ENCODE measurements around the gene KCNQ1. TPM values are rescaled to one million over a fixed set of nuclear protein-coding genes. Genes with fewer than 3 reads are reported as not detected.

KCNQ1 gene
- total and polyA plus RNA-seq, 2 of the 13 experiments (the other 11 are each of a cell fraction or from before 2014, with no cell fraction given), result 0.02 to 0.08 TPM

GRCh38 chr11:2728128-2728662 lies 283.4 kb downstream of the KCNQ1 start (continued):
- TF ChIP-seq CENPBD1 (CRISPR knock-in tag; IDR thresholded peaks at IDR 0.05; ENCODE audit: borderline replicate concordance, low read depth) (no peak), NR2C2 (CRISPR knock-in tag; IDR thresholded peaks at IDR 0.05; ENCODE audit: borderline replicate concordance) (no peak), STAG1 (CRISPR knock-in tag; IDR thresholded peaks at IDR 0.05) (no peak), ZNF225 (CRISPR knock-in tag; IDR thresholded peaks at IDR 0.05) (no peak), BHLHE40 (IDR thresholded peaks at IDR 0.05; ENCODE audit: low read length) (no peak), ZNF740 (CRISPR knock-in tag; IDR thresholded peaks at IDR 0.05) (no peak), SP1 (IDR thresholded peaks at IDR 0.05) (no peak), SP1 (CRISPR knock-in tag; IDR thresholded peaks at IDR 0.05) (no peak), NFATC3 (CRISPR knock-in tag; IDR thresholded peaks at IDR 0.05) (no peak), MXD4 (CRISPR knock-in tag; IDR thresholded peaks at IDR 0.05) (no peak), SKI (IDR thresholded peaks at IDR 0.05; ENCODE audit: partially characterized antibody) (no peak), RELA (CRISPR knock-in tag; IDR thresholded peaks at IDR 0.05) (no peak), KLF11 (CRISPR knock-in tag; IDR thresholded peaks at IDR 0.05) (no peak), TFAP4 (IDR thresholded peaks at IDR 0.05; ENCODE audit: borderline replicate concordance, low read depth) (no peak), ZBTB20 (CRISPR knock-in tag; IDR thresholded peaks at IDR 0.05; ENCODE audit: borderline replicate concordance, low read depth) (no peak), POLR2A (IDR thresholded peaks at IDR 0.05; ENCODE audit: insufficient read depth in 1 of 2, low read depth in 2 of 2, low read length in 2 of 2) (no peak), ARID5B (CRISPR knock-in tag; IDR thresholded peaks at IDR 0.05) (no peak), RARG (CRISPR knock-in tag; IDR thresholded peaks at IDR 0.05; ENCODE audit: low read depth) (no peak), TGIF2 (CRISPR knock-in tag; IDR thresholded peaks at IDR 0.05) (no peak), SATB2 (CRISPR knock-in tag; IDR thresholded peaks at IDR 0.05) (no peak)
- TF ChIP-seq, protein P1, sequence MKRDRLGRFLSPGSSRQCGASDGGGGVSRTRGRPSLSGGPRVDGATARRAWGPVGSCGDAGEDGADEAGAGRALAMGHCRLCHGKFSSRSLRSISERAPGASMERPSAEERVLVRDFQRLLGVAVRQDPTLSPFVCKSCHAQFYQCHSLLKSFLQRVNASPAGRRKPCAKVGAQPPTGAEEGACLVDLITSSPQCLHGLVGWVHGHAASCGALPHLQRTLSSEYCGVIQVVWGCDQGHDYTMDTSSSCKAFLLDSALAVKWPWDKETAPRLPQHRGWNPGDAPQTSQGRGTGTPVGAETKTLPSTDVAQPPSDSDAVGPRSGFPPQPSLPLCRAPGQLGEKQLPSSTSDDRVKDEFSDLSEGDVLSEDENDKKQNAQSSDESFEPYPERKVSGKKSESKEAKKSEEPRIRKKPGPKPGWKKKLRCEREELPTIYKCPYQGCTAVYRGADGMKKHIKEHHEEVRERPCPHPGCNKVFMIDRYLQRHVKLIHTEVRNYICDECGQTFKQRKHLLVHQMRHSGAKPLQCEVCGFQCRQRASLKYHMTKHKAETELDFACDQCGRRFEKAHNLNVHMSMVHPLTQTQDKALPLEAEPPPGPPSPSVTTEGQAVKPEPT (CRISPR knock-in tag; IDR thresholded peaks at IDR 0.05; ENCODE audit: low read depth), result no peak
- TF ChIP-seq, protein P2, sequence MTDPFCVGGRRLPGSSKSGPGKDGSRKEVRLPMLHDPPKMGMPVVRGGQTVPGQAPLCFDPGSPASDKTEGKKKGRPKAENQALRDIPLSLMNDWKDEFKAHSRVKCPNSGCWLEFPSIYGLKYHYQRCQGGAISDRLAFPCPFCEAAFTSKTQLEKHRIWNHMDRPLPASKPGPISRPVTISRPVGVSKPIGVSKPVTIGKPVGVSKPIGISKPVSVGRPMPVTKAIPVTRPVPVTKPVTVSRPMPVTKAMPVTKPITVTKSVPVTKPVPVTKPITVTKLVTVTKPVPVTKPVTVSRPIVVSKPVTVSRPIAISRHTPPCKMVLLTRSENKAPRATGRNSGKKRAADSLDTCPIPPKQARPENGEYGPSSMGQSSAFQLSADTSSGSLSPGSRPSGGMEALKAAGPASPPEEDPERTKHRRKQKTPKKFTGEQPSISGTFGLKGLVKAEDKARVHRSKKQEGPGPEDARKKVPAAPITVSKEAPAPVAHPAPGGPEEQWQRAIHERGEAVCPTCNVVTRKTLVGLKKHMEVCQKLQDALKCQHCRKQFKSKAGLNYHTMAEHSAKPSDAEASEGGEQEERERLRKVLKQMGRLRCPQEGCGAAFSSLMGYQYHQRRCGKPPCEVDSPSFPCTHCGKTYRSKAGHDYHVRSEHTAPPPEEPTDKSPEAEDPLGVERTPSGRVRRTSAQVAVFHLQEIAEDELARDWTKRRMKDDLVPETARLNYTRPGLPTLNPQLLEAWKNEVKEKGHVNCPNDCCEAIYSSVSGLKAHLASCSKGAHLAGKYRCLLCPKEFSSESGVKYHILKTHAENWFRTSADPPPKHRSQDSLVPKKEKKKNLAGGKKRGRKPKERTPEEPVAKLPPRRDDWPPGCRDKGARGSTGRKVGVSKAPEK (CRISPR knock-in tag; IDR thresholded peaks at IDR 0.05; ENCODE audit: borderline replicate concordance), result no peak

Data from HepG2 (cell line).